GM23248 (cell line): ENCODE data around the gene ZDHHC3.

ENCODE experiments used
- EZH2 ChIP-seq: fragments of 200-600 bp; sonication (generic); IDR thresholded peaks from 2 replicates; pipeline ENCODE4 v1.6.1; 2018; ENCODE audit warnings: antibody characterized with exemption, mild to moderate bottlenecking; ENCODE audit not compliant: insufficient read depth, poor library complexity, severe bottlenecking
- EZH2phosphoT487 ChIP-seq: fragments of 200-600 bp; sonication (generic); IDR thresholded peaks from 2 replicates; pipeline ENCODE4 v1.6.1; 2018; ENCODE audit warnings: antibody characterized with exemption, moderate library complexity, mild to moderate bottlenecking, low read depth; ENCODE audit not compliant: insufficient read depth

DNA sequence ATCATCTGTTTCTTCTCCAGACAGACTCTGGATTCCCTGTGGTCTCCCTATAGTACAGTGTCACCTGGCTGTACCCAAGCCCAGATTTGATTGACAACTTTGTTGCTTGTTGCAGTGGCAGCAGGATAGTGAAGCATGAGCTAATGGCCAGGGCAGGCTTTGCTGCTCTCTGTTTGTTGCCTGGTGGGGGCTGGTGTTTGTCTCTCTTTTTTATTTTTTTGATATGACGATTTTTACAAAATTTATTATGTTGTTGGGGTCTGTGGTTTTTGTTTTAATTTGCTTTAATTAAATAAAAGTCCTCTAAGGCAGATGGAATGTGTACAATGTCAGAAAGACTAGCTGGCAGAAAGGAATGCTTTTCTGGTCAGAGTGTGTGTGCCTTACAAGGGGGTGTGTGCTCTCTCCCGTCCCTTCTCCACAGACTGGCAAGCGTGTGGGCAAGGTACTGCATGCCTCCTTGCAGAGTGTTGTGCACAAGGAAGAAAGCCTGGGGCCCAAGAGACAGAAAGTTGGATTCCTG, 34.9 kb upstream of the ZDHHC3 start:
- TF ChIP-seq EZH2 (no peak), EZH2phosphoT487 (no peak)
